Activated T-cell treated with anti-CD3 and anti-CD28 coated beads for 24 hours (primary cell): ENCODE data around the gene AP3B2.
"Not testable (repeated sequence)": the region's sequence is repeated elsewhere in the genome, so short reads cannot be mapped to it uniquely, and the experiment has no call there.

Experiments used
- DNase-seq: peaks from one replicate; pipeline ENCODE4 v3.0.0-alpha.2; 2020; ENCODE audit warnings: low read depth

Gene AP3B2, protein sequence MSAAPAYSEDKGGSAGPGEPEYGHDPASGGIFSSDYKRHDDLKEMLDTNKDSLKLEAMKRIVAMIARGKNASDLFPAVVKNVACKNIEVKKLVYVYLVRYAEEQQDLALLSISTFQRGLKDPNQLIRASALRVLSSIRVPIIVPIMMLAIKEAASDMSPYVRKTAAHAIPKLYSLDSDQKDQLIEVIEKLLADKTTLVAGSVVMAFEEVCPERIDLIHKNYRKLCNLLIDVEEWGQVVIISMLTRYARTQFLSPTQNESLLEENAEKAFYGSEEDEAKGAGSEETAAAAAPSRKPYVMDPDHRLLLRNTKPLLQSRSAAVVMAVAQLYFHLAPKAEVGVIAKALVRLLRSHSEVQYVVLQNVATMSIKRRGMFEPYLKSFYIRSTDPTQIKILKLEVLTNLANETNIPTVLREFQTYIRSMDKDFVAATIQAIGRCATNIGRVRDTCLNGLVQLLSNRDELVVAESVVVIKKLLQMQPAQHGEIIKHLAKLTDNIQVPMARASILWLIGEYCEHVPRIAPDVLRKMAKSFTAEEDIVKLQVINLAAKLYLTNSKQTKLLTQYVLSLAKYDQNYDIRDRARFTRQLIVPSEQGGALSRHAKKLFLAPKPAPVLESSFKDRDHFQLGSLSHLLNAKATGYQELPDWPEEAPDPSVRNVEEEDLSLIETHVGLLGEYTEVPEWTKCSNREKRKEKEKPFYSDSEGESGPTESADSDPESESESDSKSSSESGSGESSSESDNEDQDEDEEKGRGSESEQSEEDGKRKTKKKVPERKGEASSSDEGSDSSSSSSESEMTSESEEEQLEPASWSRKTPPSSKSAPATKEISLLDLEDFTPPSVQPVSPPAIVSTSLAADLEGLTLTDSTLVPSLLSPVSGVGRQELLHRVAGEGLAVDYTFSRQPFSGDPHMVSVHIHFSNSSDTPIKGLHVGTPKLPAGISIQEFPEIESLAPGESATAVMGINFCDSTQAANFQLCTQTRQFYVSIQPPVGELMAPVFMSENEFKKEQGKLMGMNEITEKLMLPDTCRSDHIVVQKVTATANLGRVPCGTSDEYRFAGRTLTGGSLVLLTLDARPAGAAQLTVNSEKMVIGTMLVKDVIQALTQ

DNA sequence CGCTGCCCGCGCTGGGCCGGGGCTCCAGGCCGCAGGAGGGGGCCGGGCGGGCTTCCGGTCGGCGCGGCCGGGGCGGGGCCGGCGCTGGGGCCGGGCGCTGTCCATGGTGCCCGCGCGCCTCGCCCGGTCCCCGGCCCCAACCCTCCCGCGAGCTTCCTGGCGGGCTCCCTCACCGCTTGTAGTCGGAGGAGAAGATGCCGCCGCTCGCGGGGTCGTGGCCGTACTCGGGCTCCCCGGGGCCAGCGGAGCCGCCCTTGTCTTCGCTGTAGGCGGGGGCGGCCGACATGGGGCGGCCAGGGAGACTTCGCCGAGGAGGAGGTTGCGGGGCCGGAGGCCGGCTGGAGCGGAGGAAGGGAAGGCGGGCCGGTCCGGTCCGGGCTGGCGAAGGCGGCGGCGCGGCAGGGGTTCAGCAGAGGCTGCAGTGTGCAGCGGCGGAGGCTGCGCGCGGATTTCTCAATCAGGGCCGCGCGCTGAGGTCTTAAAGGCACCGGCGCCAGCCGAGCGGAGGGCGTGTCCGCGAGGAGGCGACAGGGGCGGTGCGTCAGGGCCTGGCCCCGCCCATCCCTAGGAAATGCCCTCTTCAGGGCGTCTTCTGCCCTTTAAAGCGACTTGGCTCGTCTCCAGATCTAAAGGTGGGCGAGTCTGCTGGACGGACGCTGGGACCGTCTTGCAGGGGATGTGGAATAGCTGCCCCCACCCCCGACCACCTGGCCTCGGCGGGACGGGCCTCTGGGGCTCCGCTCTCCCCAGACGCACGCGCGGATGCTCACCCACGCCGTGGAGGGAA, at the start of gene AP3B2:
AP3B2 (minus strand) TSS at position 455 of the 787 bp plus-strand sequence; CDS start at position 286, 169 bp downstream.
- peak; percentile 66 for DNase-seq

DNA sequence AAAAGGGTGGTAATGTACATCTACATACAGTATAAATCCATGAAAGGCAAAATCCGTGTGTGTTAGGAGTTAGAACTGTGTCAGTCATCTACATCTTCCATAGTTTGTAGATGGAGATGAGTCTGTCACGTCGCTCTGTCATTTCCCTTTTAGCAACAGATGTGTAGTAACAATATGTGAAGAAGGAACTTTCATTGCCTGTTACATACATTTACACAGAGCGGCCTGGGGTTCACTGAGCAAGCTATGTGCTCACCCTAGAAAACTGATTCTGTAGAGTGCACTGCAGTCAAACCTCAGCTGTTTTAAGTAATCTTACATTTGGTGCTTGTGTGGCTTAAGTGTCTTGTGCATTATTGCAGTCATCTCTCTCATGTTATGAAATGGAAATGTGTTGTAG, 41.6 kb upstream of the AP3B2 start:
- no peak for DNase-seq

DNA sequence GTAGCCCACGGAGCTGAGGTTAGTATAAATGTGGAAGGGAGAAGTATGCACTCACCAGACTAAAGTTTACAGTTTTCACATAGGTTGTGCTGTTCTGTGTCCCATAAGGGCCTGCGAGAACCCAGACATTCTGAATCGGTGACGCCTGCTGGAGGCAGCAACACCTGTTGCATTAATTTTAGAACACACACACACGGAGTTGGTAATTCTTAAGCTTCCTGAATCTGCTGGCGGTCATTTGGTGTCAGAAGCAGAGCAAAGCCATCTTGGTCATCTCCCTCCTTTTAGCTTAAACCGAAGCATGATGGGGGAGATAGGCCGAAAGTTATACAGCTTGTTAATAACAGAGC, 41.1 kb upstream of the AP3B2 start:
- no peak for DNase-seq

DNA sequence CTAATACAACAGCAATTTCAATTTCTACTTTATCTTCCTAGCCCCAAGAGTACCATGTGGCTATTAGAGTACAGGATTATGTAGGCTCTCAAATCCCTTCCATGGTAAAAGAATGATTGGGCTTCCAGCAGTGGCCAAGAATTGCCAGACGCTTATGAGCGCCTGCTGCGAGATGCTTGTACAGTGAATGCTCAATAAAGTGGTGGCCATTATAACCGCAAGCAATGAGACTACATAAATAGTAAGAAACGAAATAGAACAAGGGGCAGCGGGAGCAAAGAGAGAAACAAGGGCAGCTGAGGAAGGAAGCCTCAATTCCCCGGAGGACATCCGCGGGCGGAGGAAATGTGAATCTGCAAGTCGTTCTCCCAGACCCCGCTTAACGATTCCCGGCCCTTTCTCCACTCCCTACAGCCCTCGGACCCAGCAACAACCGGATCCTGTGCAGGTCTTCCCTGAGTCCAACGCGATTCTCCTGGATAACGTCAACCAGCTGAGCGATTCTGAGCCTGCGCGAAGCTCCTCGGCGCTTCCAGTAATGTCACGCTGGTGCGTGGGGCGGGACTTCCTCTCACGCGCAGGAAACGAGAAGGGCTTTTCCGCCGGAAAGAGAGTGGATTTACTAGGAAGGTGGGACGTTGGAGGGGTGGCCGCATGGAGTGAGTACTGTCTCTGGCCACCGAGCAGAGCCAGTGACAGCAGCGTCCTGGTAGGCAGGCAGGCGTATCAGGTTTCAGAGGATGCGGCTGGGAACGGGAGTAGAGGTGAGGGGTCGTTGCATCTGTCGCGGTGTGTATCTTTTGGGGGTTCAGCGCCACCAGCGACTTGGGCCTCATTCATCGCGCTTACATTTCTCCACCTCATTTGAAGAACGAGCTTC, 40.5 kb upstream of the AP3B2 start:
- DNase-seq, result peak; percentile 87

DNA sequence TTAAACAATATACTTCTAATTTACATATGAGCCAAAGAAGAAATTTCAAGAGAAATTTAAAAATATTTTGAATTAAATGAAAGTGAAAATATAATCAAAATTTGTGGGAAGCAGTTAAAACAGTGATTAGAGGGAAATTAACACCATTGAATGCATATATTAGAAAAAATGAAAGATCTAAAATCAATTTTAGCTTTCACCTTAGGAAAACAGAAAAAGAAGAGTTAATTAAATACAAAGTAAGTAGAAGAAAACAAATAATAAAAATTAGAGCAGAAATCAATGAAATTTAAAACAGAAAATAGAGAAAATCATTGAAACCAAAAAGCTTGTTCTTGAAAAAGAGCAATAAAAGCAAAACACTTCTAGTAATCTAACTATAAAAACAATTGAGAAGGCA, 38.6 kb upstream of the AP3B2 start:
- no peak for DNase-seq

DNA sequence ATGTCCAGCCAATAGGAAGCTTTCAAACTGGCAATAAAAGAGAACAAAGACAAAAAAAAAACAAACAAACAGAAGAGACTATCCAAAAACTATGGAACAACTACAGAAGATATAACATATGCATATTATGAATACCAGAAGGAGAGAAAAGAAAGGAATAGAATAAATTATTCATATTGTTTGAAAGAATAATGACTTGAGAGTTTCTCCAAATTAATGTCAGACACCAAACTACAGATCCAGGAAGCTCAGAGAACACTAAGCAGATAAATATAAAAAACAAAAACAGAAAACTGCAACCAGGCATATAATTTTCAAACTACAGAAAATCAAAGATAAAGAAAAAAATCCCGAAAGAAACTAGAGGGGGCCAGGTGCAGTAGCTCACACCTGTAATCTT, 34.1 kb upstream of the AP3B2 start:
- no peak for DNase-seq

DNA sequence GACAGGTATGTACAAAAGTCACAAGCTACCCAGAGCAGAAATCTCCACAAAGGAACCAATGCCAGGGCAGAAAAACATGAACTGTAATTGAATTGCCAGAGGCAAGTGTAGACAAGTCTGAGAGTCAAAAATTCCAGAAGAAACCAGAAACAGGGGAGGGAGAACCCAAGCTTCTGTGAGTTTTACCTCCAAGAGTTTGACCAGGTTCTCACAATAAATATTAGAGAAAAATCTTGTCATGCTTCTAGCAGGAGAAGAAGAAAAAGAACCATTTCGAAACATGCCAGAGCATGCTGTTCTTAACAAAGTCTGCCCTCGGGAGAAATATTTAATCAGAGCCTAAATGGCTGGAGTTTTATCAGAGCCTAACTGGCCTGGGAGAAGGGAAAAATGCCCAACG, 32.5 kb upstream of the AP3B2 start:
- no peak for DNase-seq

DNA sequence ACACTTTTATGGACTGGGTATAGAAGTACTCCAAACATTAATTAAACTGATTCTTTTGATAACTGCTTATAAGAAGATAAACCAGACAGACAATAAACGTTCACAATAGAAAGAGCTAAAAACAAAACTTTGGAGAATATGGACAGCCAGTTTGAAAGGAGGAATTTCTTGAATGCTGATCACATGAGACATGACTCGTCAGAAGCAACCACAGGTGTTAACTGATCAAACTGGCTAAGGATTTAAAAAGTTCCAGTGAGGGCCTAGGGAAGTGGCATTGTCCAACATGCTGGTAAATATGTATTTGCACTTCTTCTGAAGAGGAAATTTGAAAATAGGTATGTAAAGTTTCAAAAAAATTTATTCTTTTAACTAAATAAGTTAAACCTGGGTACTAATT, 29.4 kb upstream of the AP3B2 start:
- DNase-seq, result no peak

DNA sequence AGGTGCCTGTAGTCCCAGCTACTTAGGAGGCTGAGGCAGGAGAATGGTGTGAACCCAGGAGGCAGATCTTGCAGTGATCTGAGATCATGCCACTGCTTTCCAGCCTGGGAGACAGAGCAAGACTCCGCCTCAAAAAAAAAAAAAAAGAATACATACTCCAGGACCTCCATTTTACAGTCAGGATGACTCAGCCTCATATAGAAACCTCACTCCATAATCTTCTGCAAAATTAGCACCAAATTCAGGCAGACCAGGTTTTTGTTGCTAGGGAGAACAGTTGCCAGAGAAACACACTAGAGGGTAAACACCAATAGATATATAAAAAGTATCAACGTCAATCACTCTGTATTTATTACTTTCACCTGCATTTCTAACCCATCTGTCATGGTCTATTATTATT, 28.3 kb upstream of the AP3B2 start:
- DNase-seq, result no peak

DNA sequence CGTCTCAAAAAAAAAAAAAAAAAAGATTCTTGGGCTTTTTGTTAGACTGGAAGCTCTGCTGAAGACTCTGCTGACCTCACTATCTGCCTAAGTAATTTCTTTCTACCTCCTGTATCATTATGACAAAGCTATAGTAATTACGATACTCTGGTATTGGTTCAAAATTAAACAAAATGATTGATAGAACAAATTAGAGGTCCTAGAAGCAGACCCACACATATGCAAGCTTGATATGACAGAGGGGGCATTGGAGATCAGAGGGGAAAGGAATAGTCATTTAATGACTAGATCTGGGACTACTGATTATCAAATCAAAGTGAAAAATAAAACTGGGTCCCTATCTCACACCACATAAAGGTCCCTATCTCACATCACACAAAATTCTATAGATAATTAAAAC, 21.9 kb upstream of the AP3B2 start:
- no peak for DNase-seq

DNA sequence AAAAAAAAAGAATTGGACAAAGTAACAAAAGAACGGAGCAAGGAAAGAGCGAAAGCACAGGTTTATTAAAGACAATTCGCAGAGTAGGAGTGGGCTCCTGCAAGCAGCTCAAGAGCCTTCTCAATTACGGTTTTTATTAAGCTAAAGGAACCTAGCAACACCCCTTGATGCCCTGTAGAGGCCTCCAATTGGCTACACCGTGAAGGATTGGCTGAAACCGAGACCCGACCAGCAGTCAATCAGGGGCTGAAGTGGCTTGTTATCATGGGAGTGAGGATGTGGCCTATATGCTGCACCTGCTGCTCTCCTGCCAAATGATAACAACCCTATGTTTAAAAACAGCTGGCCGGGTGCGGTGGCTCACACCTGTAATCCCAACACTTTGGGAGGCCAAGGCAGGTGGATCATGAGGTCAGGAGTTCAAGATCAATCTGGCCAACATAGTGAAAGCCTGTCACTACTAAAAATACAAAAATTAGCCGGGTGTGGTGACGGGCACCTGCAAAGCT, 20.4 kb upstream of the AP3B2 start:
- no peak for DNase-seq

DNA sequence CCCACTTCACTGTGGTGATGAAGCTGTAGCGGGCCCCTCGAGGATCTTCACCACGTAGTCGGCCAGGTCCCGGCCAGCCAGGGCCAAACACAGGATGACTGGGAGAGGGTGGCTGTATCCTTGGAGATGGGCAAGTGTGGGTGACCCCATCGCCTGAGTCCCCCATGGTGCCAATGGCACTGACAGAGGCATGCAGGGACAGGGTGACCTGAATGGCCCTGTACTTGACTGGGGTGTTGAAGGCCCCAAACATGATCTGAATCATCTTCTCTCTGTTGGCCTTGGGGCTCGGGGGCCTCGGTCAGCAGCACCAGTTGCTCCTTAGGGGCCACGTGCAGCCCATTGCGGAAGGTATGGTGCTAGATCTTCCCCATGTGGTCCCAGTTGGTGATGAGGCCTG, 17.1 kb upstream of the AP3B2 start:
- DNase-seq, result no peak

DNA sequence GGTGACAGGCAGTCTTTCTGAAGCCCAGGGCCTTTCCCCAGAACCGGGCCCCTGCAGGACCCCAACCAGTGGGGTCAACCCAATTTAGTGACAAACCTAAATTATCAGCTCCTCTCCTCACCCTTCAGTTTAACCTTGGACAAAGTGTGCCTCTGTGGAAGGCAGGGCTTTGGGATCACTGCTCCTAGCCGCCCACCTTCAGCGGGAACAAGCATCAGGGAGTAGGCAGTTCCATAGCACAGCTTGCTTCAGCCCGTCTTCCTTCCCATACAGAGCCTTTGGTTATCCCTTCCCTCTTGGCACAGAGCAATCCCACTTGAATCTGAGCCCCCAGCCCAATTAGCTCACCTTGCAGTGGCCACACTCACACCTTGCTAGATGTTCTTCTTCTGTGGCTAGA, 5.3 kb upstream of the AP3B2 start:
- DNase-seq, result no peak

DNA sequence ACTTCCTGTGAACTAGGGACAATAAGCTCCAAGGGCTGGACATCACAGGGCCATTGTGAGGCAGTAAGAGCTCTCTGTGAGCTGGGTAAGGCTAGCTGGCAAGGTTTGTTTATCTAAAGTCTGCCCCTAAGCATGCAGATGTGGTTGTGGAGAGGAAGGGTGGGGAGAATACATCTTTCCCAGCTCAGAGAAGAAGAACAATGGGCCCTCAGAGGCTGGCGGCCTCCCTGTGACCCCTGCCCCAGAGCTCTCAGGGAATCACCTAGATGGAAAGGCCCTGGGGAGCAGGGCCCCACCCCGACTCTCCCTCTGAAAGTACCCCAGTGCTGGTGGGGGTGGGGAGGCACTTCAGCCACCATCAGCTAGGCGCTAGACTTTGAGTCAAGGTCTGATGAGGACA, 4.3 kb upstream of the AP3B2 start:
- no peak for DNase-seq

DNA sequence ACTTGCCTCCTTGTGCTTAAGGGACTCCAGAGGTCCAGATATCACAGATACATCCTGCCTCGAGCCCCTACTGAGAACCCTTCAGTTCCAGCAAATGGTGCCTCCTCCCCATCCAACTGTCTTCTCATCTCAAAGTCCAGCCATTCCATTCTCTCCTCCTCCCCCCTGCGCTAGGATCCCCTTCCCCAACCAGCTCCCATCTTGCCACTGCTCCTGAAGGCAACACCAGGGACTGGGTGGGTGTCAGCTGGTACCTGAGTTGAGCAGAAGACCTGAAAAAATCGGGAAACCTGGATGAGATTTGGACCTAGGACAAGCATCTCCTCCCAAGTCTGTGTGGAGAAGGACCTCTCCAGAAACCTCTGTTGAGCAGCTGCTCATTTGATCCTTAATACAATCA, 2.4 kb upstream of the AP3B2 start:
- DNase-seq, result no peak

DNA sequence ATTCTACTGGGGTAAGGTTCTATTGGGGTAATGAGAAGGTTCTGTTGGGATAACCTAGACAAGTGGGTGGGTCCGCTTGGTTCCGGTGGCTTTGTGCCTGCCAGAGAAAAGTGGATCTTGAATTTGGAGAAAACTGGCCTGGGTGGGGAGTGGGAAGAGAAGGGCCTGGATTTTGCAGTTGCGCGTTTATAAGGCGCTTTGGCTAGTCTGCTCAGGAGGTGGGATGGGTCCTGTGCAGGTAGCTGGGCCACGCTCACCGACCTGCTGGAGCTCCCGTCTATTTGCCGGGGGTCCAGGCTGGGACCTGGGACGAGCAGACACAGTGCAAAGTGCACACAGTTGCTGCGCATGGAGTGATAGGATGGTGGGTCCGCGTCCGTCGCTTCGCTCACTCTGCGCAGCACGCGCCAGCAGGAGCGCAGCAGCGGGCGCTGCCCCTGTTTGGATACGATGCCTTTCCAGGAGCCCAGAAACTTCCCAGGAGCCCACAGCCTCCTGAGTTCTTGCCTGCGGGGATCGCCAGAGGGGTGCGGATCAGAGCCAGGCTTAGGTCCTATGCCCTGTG, 1.3 kb upstream of the AP3B2 start:
- DNase-seq, result no peak

DNA sequence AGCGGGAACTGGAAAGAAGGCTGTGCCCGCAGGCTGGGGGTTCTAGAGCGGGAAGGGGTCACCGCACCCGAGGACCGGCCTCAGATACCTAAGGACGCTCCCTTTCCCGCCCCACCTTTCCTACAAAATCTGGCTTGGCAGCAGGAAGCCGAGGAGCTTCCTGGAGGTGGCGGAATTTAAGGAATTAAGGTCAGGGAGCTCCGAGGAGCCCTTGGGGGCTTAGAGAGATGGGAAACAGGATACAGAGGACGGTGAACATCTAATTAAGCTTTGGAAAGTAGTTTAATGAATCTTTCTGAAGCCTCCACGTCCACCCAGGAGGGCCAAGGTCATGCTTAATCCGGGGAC, 507 bp upstream of the AP3B2 start:
- DNase-seq, result no peak

DNA sequence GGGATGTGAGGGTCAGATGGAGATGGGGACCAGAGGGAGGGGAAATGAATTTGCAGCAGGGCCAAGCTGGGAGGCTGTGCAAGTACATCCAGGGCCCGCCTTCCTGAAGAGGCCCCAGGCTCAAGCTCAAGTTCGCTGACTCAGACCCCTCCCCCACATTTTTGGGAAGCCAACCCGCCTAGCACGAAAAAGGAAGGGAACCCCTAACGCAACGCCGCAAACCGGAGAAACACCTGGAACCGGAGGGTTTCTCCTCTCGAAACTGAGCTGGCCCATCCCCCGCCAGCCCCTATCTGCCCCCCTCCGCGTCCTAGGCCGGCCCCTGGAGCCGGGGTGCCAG, 624 bp downstream of the AP3B2 start:
- peak; percentile 1 for DNase-seq

DNA sequence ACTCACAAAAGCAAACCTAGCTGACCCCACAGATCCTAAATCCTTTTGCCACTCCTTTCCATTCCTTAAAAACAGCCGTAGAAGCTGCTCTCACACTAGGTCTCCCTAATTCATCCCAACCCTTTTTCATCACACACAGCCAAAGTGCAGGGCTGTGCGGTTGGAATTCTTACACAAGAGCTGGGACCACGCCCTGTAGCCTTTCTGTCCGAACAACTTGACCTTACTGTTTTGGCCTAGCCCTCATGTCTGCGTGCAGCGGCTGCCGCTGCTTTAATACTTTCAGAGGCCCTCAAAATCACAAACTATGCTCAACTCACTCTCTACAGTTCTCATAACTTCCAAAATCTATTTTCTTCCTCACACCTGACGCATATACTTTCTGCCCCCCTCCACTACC, 3.8 kb downstream of the AP3B2 start:
- not testable (repeated sequence) for DNase-seq

DNA sequence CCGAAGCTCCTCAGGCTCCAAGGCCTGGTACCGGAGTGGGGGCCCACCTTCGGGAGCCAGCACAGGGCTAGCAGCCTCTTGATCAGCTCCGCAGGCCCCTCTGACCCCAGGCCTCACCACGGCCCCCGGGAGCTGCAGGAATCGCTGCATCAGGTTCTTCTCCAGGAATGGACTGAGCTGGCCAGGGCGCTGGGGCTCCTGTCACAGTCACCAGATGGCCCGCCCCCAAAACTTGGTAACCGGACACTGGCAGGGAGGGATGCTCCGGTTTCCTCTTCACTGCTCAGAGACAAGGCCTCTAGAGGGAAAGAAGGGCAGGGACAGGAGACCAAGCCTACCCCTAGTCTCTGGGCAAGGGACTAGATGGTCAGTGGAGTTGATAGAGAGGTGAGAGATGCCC, 9.9 kb downstream of the AP3B2 start:
- DNase-seq, result no peak
